ENCODE data around the gene SCARF1. TPM values are rescaled to one million over a fixed set of nuclear protein-coding genes. Genes with fewer than 3 reads are reported as not detected.

Gene SCARF1
- polyA plus RNA-seq, 1 donor from 2014 or later, result 3.0 TPM

DNA sequence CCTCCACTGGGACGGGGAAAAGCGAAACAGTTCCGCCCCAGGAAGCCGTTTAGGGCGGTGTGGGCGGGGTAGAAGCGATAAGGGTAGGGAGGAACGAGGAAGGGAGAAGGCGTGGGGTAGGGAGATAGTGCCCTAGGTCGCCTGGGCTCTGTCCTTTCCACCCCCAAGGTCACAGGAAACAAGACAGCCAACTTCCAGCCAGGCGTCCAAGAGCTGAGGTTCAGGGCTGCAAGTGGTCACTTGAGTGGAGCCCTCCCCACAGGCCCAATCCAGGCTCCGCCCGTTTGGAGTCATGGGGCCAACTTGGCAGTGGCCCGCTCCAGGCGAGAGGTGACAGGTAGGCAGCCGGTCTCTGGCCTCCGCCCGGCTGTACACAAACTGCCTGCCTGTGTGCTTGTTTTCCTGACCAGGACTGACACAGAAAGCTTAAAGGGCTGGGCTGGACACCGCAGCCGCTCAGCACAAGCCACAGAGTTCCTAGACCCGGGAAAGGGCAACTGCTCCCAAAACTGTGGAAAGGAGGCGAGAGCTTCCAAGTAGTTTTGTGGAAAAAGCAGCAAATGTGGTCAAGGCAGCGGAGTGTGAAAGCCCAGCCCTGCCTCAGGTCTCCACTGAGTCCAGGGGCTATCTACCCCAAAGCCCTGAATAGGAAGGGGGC is 4.4 kb upstream of the SCARF1 start, which contains the start of gene RILP:
TSS of gene RILP (minus strand) at position 23 of the 658 bp plus-strand sequence. CDS start 62 bp downstream, outside the sequence.
- no peak for TF ChIP-seq EP300 (conservative IDR thresholded peaks at IDR 0.05; ENCODE audit: poor library complexity, severe bottlenecking)

DNA sequence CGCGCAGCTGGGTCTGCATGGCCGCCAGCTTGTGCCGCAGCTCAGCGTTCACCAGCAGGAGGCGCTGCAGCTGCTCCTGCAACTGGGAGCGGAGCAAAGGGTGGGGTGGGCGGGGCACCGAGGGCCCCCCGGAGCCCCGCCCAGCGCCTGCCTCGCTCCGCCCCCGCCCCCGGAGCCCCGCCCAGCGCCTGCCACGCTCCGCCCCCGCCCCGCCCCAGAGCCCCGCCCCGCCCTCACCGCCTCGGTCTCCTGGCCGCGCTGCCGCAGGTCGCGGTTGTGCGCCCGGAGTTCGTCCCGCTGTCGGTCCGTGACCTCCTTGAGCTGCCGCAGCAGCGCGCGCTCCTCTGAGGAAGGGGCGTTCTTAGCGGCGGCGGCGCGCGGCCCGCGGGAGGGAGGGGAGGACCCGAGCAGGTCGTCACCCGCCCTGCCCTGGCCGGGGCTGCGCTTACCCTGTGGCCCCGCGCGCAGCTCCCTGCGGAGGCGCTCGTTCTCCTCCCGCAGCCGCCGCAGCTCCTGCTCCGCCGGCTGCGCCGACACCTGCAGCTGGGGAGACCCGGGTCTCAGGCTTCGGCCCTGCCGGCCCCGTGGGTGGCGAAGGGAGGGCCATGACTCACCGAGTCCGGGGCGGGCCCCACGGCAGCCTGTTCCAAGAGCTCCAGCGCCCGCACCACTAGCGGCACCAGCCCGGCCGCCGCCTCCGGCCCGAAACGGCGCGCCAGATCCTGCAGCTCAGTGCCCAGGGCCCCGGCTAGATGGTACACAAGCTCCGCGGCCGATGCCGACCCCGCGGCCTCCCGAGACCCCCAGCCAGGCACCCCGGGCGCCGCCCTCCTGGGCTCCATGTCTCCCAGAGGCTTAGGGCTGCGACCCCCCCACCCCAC is 3.7 kb upstream of the SCARF1 start:
- Histone ChIP-seq H3K9me2 (ENCODE audit: insufficient read depth, low read length) (no peaks in the 10 kb centered on the region), H2AFZ (ENCODE audit: low read depth, low read length) (no peak overlapping the region), H4K20me1 (ENCODE audit: insufficient read depth) (no peaks in the 10 kb centered on the region), H3K36me3 (ENCODE audit: insufficient read depth, low read length) (peaks cover 7% of the 10 kb centered on the region), H3K27ac (ENCODE audit: low read length) (peak overlapping the region; percentile 42), H3F3A (ENCODE audit: insufficient read depth, low read length, poor library complexity, severe bottlenecking) (no peaks in the 10 kb centered on the region), H3K4me3 (ENCODE audit: low read length) (peak overlapping the region; percentile 63), H3K9ac (ENCODE audit: low read length) (peak overlapping the region; percentile 55), H3K4me2 (ENCODE audit: low read length) (peak overlapping the region; percentile 6), H3K9me3 (ENCODE audit: low read length) (no peaks in the 10 kb centered on the region), H3K27me3 (ENCODE audit: insufficient read depth, low read depth, low read length) (peaks cover 3% of the 10 kb centered on the region), H3K79me2 (replicated peaks; ENCODE audit: insufficient read depth, low read length) (no peaks in the 10 kb centered on the region)
- TF ChIP-seq MXI1 (conservative IDR thresholded peaks at IDR 0.05; ENCODE audit: poor library complexity, severe bottlenecking), result peak; percentile 12
- TF ChIP-seq RAD21 (conservative IDR thresholded peaks at IDR 0.05), result no peak

More for the DNA sequence above, 4.4 kb upstream of the SCARF1 start, which contains the start of gene RILP:
- Histone ChIP-seq H4K20me1 (ENCODE audit: insufficient read depth) (no peaks in the 10 kb centered on the region), H3K4me3 (ENCODE audit: low read length) (peak within 1 kb of the TSS; percentile 63), H3K9ac (ENCODE audit: low read length) (peak within 1 kb of the TSS; percentile 55), H3K27ac (ENCODE audit: low read length) (peak within 1 kb of the TSS; percentile 42), H3K9me3 (ENCODE audit: low read length) (no peaks in the 10 kb centered on the region), H3K4me2 (ENCODE audit: low read length) (peak within 1 kb of the TSS; percentile 6), H3K9me2 (ENCODE audit: insufficient read depth, low read length) (no peaks in the 10 kb centered on the region), H3K36me3 (ENCODE audit: insufficient read depth, low read length) (peaks cover 7% of the 10 kb centered on the region), H3F3A (ENCODE audit: insufficient read depth, low read length, poor library complexity, severe bottlenecking) (no peaks in the 10 kb centered on the region), H3K27me3 (ENCODE audit: insufficient read depth, low read depth, low read length) (no peaks in the 10 kb centered on the region), H3K79me2 (replicated peaks; ENCODE audit: insufficient read depth, low read length) (no peaks in the 10 kb centered on the region), H2AFZ (ENCODE audit: low read depth, low read length) (no peak within 1 kb of the TSS)

DNA sequence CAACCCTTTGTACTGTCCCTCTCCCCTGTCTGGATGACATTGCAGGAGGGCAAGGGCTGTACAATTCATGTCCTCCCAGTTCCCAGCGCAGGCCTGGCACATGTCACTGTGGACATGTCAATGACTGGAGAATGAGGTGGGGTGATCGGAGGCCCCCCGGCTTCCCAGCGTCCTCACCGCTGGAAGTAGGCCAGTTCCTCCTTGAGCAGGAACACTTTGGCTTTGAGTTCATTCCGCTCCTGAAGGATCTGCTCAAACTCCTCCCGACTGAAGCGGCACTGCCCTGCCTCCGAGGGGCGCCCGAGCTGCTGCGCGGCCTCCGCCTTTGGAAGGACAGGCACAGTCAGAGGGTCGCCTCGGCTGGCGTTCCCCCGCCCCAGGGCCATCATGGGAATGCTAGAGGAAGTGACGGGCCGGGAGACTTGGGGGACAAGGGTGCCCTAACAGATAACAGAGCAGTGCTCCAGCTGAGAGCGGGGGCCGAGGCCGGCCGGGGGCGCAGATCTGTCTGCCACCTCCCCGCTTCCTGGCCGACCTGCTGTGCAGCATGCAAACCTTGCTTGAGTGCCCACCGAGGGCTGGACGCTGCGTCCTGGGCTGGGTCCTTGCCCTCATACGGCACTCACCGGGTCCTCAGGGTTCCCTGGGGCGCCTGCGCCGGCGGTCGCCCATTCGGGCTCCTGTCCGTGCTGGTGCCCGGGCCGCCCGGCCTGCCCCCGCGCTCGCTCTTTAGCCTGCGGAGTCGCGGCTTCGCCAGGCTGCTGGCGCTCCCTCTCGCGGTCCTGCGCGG is 2.8 kb upstream of the SCARF1 start:
- Histone ChIP-seq H3K27me3 (ENCODE audit: insufficient read depth, low read depth, low read length) (peaks cover 7% of the 10 kb centered on the region), H3K9me3 (ENCODE audit: low read length) (no peaks in the 10 kb centered on the region), H4K20me1 (ENCODE audit: insufficient read depth) (no peaks in the 10 kb centered on the region), H3K4me2 (ENCODE audit: low read length) (no peak overlapping the region), H3K9ac (ENCODE audit: low read length) (peak overlapping the region; percentile 41), H3K36me3 (ENCODE audit: insufficient read depth, low read length) (peaks cover 6% of the 10 kb centered on the region), H3K79me2 (replicated peaks; ENCODE audit: insufficient read depth, low read length) (no peaks in the 10 kb centered on the region), H3F3A (ENCODE audit: insufficient read depth, low read length, poor library complexity, severe bottlenecking) (no peaks in the 10 kb centered on the region), H3K4me3 (ENCODE audit: low read length) (peak overlapping the region; percentile 59), H3K9me2 (ENCODE audit: insufficient read depth, low read length) (no peaks in the 10 kb centered on the region), H2AFZ (ENCODE audit: low read depth, low read length) (no peak overlapping the region), H3K27ac (ENCODE audit: low read length) (peak overlapping the region; percentile 28)
- TF ChIP-seq SMC3 (conservative IDR thresholded peaks at IDR 0.05; ENCODE audit: poor library complexity), result peak; percentile 75
- peak; percentile 56 for TF ChIP-seq RAD21 (conservative IDR thresholded peaks at IDR 0.05)
- no peak for TF ChIP-seq TAF1 (IDR thresholded peaks at IDR 0.05; ENCODE audit: low read depth)
- no peak for TF ChIP-seq EZH2 (IDR thresholded peaks at IDR 0.05; ENCODE audit: borderline replicate concordance, insufficient read depth, low read length, poor library complexity, severe bottlenecking)
- TF ChIP-seq, protein P1, sequence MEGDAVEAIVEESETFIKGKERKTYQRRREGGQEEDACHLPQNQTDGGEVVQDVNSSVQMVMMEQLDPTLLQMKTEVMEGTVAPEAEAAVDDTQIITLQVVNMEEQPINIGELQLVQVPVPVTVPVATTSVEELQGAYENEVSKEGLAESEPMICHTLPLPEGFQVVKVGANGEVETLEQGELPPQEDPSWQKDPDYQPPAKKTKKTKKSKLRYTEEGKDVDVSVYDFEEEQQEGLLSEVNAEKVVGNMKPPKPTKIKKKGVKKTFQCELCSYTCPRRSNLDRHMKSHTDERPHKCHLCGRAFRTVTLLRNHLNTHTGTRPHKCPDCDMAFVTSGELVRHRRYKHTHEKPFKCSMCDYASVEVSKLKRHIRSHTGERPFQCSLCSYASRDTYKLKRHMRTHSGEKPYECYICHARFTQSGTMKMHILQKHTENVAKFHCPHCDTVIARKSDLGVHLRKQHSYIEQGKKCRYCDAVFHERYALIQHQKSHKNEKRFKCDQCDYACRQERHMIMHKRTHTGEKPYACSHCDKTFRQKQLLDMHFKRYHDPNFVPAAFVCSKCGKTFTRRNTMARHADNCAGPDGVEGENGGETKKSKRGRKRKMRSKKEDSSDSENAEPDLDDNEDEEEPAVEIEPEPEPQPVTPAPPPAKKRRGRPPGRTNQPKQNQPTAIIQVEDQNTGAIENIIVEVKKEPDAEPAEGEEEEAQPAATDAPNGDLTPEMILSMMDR (IDR thresholded peaks at IDR 0.05; ENCODE audit: poor library complexity, severe bottlenecking), result peak; percentile 87

Measured in neural cell (in vitro differentiated cells).